Subcutaneous adipose tissue (tissue), 4 donors: ENCODE data around the gene SFI1. TPM values are rescaled to one million over a fixed set of nuclear protein-coding genes. Genes with fewer than 3 reads are reported as not detected.

ENCODE experiments used
- total RNA-seq, 4 donors: library from RNA; depleted of rRNA; stranded (reverse); fragments of >200 nt; gene quantifications; one replicate each; pipeline ENCODE4 v1.1.0, GENCODE V29; 2016
- TF ChIP-seq, protein P1 (sequence below): fragments of 450-650 bp; IDR thresholded peaks from one replicate; pipeline ENCODE4 v1.5.1; 2016; ENCODE audit warnings: low read depth, mild to moderate bottlenecking, control low read depth, antibody characterized with exemption, moderate library complexity

SFI1 gene
- total RNA-seq, 4 donors from 2014 or later = 7.8 to 28.3 (median 23.2) TPM

DNA sequence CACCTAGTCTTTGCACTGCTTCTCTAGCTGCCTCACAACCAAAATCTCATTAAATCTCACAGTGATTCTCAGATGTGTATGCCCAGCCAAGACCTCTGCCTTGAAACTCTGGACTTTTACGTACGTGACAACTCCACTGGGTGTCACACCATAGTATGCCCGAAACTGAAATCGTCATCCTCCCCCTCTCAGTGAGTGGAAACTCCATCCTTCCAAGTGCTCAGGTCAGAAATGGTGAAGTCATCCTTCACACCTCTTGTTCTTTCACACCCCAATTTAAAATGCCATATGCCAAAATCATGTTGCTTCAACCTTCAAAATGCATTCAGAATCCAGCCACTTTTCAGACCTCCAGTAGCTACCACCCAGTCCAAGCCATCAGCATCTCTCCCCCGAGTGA is 42.5 kb downstream of the SFI1 start:
- TF ChIP-seq, protein P1, sequence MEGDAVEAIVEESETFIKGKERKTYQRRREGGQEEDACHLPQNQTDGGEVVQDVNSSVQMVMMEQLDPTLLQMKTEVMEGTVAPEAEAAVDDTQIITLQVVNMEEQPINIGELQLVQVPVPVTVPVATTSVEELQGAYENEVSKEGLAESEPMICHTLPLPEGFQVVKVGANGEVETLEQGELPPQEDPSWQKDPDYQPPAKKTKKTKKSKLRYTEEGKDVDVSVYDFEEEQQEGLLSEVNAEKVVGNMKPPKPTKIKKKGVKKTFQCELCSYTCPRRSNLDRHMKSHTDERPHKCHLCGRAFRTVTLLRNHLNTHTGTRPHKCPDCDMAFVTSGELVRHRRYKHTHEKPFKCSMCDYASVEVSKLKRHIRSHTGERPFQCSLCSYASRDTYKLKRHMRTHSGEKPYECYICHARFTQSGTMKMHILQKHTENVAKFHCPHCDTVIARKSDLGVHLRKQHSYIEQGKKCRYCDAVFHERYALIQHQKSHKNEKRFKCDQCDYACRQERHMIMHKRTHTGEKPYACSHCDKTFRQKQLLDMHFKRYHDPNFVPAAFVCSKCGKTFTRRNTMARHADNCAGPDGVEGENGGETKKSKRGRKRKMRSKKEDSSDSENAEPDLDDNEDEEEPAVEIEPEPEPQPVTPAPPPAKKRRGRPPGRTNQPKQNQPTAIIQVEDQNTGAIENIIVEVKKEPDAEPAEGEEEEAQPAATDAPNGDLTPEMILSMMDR = no peak

DNA sequence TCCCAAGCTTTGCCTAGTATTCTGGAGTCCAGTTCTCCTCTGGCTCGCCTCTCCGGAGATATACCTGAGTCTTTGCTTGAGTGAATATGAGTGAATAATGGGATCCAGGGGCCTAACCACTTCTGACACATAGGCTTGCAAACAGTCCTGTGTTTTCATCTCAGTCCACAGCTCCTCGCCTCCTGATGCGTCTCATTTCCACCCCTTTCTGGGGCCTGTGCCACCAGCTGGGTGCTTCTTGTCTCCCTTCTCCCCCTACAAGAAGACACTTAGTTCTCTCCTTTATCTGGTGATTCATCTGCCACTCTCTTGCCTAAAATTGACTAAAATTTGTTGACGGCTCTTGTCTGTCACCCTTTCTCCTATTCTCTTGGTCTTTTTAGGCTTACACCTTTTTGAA is 44.6 kb downstream of the SFI1 start:
- TF ChIP-seq, protein P1 = no peak

DNA sequence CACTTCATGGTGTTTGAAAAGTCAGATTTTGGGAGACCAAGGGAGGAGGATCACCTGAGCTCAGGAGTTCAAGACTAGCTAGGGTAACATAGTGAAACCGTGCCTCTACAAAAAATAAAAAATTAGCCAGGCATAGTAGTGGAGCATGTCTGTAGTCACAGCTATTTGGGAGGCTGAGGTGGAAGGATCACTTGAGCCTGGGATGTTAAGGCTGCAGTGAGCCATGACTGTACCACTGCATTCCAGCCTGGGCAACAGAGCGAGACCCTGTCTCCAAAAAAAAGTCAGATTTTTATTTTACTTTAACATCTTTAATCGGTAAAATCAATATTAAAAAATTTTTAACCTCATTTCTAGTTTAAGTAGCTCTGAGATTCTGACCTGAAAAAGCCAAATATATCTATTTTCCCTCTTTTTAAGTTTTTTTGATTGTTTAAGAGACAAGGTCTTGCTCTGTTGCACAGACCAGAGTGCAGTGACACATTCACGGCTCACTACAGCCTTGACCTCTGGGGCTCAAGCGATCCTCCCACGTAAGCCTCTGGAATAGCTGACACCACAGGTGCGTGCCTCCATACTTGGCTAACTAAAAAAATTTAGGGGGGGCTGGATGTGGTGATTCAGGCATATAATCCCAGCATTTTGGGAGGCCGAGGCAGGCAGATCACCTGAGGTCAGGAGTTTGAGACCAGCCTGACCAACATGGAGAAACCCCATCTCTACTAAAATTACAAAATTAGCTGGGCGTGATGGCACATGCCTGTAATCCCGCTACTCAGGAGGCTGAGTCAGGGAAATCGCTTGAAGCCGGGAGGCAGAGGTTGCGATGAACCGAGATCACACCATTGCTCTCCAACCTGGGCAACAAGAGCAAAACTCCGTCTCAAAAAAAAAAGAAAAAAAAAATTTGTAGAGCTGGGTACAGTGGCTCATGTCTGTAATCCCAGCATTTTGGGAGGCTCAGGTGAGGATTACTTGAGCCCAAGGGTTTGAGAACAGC is 48.4 kb downstream of the SFI1 start:
- TF ChIP-seq, protein P1 = no peak

DNA sequence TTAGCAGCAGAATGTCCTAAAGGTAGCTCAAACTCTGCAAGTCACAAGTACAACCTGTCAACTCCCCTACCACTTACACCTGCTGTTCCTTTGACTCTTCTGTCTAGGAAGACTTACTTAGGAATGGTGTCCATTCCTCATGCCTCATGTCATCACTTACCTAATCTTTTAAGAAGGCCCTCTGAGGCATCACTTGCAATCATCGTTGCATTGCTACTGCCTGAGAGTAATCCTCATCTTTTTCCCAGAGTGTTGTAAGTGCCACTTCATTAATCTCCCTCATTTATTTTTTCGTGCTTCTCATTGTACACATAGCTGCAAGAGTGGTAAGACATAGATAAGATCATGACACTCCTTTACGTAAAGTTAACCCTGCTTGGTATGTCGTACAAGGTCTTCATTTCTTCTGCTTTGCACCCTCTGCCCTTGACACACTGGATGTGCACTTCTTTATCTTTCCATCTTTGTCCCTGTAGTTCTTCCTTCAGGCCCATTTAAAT is 54.6 kb downstream of the SFI1 start:
- TF ChIP-seq, protein P1 = no peak

DNA sequence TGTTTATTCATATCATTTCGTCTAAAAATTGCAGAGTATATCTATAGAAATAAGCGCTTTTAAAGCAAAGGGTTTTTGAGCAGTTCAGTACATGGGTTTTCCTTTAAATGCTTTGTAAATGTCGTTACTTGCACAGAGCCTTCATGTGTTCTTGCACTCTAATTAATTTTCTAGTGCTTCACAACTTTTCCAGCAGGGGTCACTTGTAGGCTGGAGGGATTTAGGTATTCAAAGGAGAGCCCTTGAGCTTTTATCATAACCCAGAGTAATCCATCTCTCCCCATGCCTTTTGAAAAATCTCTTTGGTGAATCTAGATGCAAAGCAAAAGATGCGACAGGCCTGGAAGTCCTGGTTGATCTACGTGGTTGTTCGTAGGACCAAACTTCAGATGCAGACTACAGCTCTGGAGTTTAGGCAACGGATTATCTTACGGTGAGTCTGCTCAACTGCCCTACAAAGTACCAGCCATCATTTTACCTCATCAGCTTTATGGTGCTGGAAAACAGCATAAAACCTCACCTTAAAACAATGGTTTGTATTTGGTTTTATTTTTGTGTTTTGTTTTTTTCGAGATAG is 60.4 kb downstream of the SFI1 start:
- TF ChIP-seq, protein P1 = no peak

DNA sequence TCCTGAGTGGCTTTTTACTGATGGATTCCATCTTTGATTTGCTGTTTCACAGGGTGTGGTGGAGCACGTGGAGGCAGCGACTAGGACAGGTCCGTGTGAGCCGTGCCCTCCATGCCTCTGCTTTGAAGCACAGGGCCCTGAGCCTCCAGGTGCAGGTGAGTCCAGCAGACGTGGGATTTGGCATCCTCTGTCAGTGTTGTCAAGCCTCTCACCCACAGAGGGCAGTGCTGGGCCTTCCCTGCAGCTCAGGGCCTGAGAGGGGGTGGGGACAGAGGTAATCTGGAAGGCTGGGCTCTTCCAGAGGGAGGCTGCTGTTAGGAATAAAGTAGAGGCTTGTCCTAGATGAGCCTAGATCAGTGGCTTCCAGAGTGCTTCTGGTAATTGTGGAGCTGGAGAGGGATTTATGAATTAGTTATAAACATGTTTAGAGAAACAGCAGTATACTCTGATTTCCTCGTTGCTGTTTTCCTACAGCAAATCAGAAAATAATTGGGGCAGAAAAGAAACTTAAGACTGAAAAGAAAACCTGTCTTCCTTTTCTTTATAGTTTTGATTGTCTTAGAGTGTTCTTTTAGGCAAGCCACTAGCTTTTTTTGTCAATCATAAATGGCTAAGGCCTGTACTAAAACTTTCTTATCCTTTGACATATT is 65.0 kb downstream of the SFI1 start:
- TF ChIP-seq, protein P1 = no peak

DNA sequence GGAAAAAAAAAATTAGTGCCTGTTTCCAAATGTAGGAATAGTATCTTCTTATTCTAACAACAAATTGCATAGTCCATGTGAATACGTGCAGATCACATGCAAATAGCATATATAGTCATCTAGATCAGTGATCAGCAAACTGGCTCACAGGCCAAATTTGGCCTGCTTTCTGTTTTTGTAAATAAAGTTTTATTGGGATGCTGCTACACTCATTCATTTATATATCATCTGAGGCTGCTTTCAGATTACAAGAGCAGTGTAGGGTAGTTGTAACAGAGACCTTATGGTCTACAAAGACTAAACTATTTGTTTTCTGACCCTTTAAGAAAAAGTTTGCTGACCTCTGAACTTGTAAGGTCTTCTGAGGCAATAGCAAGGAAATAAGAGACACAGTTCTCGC is 65.6 kb downstream of the SFI1 start:
- TF ChIP-seq, protein P1 = no peak
